ENCODE results near the gene CERKL.

DNA sequence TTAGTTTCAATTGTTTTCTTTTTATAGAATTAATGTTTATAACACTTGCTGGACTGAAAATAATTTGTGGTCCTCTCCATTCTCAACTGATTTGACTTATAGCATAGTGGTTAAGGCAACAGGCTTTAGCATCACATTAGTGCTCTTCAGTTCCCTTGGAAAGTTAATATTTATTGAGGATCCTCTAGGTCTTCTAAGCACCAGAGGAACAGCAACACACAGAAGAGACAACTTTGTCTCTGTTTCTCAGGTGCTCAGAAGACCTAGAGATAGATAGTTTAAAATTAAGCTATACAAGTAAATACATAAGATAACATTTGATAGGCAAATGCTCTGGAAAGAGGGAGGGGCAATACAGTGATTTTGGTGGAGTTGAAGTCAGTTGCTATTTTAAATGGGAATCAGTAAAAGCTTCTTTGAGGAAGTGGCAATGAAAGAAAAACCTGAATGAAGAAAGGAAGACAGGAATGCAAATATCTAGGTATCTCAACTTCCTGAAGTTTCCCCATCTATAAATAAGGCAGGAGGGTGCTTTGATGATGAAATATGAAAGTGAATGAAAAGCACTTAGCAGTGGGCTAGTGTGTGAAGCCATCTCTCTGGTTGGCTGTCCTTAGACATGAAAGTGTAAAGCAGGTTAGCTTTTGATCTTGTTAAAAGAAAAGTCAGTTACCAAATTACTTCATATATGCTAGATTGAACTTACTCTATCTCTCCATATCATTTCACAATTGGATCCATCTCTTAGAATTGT is 15.5 kb upstream of the CERKL start:
- TF ChIP-seq CTCF (IDR thresholded peaks at IDR 0.05; ENCODE audit: low read depth, low read length, poor library complexity, severe bottlenecking) (no peak), EZH2phosphoT487 (IDR thresholded peaks at IDR 0.05; ENCODE audit: borderline replicate concordance, low read length) (no peak)
